NCI-H2107 (cell line): ENCODE data around the gene LGALS12.
"Not testable (repeated sequence)": the region's sequence is repeated elsewhere in the genome, so short reads cannot be mapped to it uniquely, and the experiment has no call there.

Source experiments
- DNase-seq: peaks from one replicate; lab custom pipeline; 2025; lab: John Stamatoyannopoulos, UW

Gene LGALS12

DNA sequence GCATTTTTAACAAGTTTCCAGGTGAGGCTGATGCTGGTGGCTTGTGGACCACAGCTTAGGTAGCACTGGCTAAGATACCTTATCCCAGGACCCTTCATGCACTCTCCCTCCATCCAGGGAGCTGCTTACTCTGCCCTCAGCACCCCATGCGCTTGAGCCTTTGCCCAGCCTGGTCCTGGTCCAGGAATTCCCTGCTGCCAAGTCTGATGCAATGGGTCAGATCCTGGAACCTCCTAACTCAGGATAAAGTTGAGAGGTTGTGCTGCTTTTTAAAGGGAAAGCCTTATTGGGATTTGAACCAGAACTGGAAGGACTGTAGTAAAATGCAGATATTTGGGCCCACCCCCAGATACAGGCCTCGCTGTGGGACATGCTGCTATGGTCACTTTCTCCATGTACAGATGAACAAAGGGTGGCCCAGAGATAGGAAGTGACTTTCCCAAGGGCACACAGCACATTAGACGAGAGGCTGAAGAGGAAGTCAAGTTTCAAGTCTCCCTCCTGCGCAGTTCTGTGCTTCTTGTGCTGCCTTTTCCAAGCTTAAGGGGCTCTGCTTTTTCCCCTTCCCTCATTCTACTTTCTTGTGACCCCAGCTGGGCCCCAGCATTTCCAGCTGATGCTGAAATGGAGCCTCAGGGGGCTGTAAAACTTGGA is 824 bp upstream of the LGALS12 start:
- DNase-seq = no peak

DNA sequence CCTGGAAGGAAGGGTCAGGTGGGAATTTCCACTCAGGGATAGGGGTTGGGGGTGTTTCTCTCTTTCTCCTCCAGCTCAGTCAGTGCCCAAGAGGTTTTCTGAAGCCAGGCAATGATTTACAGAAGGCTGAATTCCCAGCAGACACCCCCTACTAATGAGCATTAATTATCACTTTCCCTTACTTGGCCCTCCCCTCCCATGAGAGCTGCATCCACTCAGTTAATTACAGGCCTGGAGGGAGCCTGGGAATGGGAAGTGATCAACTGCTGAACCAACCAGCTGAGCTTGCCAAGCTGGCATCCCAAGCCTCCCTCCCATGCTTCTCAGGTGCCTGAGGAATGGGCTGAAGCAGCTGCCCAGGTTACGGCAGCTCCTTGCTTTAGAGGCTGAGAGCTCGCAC is 992 bp downstream of the LGALS12 start:
- DNase-seq = no peak

DNA sequence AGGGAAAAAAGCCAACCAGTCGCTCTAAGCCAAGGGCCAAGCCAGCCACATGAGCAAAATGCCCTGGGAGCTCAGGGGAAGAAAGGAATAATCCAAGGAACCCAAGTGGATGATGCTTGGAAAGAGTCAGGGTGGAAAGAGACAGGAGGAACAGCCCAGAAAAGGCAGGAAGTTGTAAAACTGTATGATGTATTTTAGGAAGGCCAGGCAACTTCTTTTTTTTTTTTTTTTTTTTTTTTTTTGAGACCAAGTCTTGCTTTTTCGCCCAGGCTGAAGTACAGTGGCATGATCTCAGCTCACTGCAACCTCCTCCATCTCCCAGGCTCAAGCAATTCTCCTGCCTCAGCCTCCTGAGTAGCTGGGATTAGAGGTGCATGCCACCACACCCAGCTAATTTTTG is 1.6 kb downstream of the LGALS12 start:
- no peak for DNase-seq

DNA sequence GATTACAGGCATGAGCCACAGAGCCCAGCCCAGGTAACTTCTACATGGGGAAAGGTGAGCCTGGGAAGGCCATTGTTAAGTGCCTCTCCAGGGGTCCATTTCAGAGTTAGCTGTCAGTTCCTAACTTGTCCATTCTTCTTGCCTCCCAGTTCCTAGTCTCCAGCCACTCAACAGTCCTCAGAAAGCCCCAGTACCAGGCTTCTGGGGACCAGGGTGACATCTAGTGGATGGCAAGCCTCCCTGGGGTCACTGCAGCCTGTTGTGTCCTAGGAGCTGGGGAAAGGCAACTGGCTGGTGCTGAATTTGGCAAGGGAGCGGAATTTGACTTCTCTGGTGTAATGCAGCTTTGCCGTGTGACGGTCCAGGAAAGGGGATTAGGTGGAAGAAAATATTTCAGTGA is 2.1 kb downstream of the LGALS12 start:
- DNase-seq = no peak

DNA sequence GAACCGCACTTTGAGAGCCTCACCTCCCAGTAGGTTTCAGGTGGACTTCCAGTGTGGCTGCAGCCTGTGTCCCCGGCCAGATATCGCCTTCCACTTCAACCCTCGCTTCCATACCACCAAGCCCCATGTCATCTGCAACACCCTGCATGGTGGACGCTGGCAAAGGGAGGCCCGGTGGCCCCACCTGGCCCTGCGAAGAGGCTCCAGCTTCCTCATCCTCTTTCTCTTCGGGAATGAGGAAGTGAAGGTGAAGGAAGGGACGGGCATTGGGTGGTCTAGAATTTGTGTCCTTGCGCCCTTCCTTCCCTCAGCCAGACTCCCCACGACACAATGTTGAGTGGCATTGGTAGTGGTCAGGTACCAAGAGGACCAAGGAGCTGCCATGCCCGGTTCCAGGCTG is 2.9 kb downstream of the LGALS12 start:
- DNase-seq = no peak

DNA sequence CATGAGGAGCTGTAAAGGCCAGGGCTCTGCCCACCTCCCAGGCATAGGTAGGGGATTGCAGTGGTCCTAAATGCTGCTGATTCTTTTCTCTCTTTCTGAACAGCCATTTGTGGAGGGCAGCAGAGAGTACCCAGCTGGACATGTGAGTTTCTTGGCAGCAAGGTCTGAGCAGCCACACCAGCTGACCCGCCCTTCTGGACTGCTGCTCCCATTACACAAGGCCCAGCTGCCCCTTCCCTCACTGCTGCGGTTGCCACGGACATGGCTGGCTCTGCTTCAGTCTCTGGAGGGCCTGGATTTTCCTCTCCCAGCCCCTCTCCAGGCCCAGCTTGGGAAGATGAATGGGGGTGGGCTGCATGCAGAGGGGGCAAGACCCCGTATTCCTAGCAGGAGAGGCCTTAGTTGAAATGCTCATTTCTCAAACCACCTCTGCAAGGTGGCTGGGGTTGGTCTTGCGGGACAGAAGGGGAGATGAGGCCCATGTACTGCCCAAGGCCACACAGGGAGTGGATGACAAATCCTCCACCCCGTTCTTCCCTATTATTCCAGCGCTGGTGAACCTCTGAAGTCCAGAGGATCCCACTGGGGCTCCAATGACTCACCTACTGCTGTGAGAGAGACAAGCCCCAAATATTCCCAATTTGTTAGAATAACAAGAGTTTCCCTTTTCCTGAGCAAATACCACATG is 4.6 kb downstream of the LGALS12 start:
- no peak for DNase-seq

DNA sequence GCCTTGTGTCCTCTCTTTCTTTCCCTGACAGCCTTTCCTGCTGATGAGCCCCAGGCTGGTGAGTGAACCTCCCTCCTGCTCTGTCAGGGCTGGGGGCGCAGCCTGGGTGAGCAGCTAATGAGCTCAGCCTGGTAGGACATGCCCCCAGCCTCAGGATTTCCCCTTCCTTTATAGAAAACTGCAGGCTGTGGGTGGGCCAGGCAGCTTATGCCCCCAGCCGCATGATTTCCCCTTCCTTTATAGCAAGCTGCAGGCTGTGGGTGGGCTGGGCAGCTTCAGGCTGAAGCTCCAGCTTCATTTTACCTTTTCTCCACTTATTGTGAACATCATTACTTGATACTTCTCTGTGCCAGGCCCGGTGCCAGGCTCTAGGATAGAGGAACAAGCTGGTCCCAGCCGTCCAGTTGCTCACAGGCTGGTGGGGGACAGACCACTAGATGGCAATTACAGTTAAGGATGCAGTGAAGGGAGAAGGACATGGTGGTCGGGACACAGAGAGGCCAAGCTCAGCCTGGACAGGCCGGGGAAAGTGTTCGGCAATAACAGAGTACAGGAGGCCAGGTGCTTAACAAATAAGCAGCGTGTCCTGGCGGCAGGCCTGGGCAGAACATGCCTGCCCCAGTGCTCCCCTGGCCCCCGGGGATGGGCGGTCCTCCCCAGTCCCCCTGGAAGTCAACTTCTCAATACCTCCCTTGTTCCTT is 5.3 kb downstream of the LGALS12 start:
- no peak for DNase-seq

DNA sequence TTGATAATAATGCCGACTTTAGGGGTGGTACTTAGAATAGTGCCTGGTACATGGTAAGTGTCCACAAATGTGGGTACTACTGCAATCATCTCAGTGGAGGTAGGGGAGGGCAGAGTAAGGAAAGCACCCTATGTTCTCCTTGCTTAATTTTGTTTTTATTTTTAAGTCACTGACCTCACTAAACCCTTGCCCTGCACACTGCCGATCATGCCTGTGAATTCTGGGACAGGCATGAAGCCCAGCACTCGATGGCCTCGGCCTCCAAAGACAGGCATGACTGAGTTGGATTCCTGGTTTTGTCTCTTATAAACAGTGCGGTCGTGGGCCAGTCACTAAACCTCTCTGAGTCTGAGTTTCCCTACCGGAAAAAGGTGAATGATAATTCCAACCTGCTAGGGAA is 6.9 kb downstream of the LGALS12 start:
- DNase-seq = no peak

DNA sequence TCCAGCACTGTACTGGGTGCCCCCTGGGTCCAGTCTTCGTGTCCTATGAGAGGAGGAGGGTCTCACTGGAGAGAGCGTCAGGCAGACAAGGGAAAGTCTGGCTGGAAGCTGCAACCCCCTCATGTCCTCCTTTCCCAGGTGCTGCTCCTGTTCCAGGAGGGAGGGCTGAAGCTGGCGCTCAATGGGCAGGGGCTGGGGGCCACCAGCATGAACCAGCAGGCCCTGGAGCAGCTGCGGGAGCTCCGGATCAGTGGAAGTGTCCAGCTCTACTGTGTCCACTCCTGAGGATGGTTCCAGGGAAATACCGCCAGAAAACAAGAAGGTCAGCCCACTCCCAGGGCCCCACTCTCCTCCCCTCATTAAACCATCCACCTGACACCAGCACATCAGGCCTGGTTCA is 10.2 kb downstream of the LGALS12 start:
- DNase-seq = no peak

DNA sequence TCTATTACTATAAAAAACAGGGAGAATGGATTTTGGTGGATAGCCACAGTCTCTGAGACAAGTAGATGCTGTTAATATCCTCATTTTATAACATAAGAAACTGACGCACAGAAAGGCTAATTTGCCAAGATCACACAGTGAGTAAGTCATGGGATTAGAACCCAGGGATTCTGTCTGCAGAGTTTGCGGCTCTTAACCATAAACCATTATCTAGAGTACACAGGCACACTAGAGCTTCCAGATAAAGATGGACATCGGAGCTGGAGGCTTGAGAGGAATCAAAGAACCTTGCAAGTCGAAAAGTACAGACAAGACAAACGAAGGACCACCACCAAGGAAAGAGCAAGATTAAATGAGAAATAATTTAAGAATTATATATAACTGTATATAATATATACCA is 11.3 kb downstream of the LGALS12 start:
- no peak for DNase-seq

DNA sequence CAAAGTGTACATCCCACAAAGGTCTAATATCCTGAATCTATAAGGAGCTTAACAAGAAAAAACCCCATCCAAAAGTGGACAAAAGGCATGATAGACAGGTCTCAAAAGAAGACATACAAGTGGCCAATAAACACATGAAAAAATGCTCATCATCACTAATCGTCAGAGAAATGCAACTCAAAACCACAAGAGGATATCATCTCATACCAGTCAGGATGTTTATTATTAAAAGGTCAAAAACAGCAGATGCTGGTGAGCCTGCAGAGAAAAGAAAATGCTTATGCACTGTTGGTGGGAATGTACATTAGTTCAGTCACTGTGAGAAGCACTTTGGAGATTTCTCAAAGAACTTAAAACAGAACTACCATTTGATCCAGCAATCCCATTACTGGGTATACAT is 12.7 kb downstream of the LGALS12 start:
- no peak for DNase-seq

DNA sequence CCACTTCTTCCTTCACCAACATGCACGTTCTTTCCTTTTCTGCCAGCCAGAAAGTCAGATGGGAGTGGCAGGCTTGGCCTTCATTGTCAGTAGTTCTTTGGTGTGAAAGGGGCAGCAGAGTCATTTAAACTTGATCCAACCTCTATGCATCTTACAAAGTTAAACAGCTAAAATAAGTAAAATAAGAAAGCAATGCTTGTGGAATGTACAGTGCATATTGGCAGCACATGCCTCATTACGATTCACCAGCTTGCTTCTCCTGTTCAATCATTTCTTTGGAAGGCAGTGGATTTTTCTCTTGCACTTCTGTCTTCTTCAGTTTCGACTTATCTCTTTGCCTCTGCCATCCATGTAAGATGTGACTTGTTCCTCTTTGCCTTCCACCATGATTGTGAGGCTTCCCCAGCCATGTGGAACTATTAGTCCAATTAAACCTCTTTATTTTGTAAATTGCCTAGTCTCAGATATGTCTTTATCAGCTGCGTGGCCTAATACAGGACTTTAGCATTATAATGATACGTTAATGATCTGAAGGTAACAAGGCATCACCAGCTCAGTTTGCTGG is 14.8 kb downstream of the LGALS12 start:
- no peak for DNase-seq

DNA sequence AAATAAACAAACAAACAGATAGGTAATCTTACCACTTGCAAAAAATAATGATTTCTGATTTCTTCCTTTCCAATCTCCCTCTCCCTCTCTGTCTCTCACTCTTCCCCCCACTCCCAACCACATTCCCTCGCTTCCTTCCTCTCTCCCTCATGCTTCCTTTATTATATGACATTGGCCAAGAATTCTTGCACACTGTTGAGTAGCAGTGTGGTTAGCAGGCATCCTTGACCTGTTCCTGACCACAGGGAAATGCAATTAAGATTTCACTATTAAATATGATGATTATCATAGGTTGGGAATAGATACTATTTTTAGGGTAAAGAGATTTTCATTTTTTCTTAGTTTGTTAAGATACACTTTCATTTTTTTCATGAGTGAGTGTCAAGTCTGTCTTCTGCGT is 16.0 kb downstream of the LGALS12 start:
- DNase-seq = no peak

DNA sequence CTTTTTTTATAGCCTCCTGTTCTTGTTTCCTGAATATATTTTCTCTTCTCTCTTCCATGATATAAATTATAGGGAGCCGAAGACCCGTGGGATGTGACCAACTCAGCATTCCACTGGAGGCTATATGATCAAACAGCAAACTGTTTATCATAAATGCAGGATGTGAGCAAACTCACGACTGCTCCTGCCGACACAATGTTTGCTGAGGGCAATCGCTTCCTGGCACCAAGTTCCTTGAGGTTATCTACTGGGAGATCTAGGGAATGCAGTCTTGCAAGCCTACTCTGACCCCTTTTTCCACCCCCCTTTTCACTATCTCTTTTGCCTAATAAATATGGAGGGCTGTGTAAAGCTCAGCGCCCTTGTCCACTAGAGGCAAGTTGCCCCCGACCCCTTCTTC is 17.3 kb downstream of the LGALS12 start:
- no peak for DNase-seq

DNA sequence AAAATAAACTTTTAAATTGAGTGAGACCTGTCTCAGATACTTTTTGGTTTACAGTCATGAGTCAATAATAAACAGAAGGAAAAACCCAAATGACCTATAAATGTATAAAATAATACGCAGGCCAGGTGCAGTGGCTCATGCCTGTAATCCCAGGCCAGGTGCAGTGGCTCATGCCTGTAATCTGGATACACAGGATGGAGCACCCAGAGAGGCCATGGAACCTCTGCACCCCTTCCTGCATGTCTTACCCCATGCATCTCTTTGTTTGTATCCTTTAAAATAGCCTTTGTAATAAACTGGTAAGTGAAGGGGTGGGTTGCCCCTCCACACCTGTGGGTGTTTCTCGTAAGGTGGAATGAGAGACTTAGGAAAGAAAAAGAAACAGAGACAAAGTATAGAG is 21.8 kb downstream of the LGALS12 start:
- no peak for DNase-seq

DNA sequence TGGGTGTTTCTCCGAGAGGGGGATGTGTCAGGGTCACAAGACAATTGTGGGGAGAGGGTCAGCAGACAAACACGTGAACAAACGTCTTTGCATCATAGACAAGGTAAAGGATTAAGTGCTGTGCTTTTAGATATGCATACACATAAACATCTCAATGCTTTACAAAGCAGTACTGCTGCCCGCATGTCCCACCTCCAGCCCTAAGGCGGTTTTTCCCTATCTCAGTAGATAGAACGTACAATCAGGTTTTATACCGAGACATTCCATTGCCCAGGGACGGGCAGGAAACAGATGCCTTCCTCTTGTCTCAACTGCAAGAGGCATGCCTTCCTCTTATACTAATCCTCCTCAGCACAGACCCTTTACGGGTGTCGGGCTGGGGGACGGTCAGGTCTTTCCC is 22.3 kb downstream of the LGALS12 start:
- DNase-seq = not testable (repeated sequence)

DNA sequence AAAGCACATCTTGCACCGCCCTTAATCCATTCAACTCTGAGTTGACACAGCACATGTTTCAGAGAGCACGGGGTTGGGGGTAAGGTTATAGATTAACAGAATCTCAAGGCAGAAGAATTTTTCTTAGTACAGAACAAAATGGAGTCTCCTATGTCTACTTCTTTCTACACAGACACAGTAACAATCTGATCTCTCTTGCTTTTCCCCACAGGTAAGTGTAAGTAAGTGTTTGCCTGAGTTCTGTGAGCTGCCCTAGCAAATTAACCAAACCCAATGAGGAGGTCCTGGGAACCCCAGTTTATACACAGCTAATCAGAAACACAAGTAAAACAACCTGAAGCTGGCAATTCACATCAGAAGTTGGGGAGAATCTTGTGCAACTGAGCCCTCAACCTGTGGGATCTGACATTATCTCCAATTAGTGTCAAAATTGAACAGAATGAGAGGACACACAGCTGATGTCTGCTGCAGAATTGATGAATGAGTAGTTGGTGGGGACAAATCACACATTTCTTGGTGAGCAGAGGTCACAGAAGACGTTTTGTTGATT is 22.9 kb downstream of the LGALS12 start:
- not testable (repeated sequence) for DNase-seq

DNA sequence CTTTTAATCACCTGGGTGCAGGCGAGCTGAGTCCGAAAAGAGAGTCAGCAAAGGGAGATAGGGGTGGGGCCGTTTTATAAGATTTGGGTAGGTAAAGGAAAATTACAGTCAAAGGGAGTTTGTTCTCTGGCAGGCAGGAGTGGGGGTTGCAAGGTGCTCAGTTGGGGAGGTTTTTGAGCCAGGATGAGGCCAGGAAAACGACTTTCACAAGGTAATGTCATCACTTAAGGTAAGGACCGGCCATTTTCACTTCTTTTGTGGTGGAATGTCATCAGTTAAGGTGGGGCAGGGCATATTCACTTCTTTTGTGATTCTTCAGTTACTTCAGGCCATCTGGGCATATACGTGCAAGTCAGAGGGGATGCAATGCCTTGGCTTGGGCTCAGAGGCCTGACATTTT is 23.5 kb downstream of the LGALS12 start:
- not testable (repeated sequence) for DNase-seq

DNA sequence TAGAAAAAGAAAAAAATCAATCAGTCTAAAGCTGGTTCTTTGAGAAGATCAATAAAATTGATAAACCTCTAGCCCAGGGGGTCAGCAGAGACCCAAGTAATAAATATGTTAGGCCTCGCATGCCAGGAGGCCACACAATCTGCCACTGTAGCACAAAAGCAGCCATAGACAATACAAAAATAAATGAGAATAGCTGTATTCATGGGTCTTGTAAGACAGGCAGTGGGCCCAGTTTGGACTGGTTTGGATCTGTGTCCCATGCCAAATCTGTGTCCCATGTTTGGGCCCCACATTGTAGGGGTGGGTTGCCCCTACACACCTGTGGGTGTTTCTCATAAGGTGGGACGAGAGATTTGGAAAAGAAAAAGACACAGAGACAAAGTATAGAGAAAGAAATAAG is 24.1 kb downstream of the LGALS12 start:
- DNase-seq = no peak

DNA sequence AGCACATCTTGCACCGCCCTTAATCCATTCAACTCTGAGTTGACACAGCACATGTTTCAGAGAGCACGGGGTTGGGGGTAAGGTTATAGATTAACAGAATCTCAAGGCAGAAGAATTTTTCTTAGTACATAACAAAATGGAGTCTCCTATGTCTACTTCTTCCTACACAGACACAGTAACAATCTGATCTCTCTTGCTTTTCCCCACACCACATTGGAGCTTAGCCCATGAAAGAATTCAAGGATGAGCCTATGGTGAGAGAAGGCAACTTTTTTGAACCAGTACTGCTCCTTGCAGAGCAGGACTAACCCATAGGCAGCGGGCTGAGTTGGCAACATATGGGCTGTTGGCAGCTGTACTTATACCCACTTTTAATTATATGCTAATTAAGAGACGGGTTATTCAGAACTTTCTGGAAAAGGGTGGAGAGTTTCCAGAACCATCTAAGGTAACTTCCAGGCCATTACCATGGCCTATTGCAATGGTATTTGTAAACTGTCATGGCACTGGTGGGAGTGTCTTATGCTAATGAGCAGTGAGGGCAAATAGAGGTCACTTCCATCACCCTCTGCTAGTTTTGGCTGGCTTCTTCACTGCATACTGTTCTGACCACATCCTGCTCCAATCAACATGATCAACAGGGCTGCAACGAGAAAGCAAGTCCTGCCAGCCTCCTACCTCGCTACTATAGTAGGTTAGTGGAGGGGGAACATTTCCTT is 25.3 kb downstream of the LGALS12 start:
- not testable (repeated sequence) for DNase-seq

DNA sequence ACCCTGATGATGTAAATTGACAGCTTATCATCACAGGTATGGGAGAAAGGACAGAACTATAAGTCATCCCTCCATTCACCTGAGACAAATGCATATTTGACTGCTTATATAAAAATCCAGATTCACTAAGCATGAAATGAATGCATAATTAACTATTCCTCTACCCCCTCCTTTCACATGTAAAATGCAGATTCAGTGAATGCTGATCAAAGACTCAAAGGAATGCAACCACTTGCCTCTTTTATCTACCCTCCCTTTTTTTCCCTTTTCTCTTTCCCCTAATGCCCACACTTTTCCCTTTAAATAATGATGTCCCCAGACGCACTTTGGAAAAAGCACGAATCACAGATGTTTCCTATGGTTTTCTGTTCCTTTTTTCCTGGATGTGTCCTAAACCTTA is 26.2 kb downstream of the LGALS12 start:
- DNase-seq = no peak

DNA sequence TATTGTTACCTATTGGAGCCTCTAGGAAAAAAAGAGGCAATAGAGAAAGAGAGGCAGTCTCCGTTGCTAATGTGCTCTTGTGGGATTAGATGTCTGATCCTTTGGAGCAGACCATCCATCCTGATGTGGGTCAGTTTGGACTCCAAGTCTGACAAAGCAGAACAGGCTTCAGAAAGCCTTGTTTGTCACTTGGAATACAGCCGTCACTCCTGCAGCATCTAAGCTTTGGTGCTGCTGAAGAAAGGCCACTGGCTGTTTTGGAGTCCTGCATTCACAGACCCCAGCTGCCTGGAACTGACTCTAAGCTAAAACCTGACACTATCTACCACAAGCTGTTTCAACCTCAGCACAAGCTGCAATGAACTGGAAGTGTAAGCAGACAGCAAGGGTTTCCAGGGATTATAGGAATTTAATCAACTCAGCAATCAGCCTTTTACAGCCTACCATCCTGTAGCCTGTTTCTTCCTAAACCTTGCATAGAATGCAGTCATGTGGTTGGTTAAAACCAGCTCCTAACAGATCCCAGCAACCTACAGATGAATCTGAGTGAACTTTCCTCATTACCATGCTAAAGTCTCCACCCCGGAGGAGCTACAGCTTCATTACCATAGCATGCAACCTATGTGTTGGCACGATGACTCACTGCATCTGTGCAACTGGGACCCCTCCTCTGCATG is 27.1 kb downstream of the LGALS12 start:
- no peak for DNase-seq
